ENCODE data around the gene ARNT2. TPM values are rescaled to one million over a fixed set of nuclear protein-coding genes. Genes with fewer than 3 reads are reported as not detected.

The ARNT2 gene
- total RNA-seq, 1 experiment from 2014 or later, result not detected

DNA sequence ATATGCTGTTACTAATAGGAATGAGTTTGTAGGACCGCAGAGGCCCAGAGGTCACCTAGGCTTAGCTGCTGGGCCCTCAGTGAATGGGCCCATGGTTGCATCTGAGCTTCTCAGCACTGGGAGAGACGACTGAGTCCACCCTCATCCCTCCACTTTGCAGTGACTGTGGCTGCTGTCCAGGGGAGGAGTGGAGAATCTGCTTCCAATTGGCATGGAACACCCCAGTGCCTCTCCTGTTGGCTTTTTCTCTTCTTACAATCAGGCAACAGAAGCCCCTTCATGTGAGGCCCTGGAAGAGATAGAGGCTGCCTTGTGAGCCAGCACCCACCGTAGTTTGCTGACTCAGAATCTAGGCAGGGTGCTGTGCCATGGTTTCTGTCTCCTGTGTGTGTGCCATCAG is 55.6 kb downstream of the ARNT2 start:
- DNase-seq, result no peak
- Histone ChIP-seq H3K27me3 (ENCODE audit: low read length) (no peaks in the 10 kb centered on the region), H3K4me2 (ENCODE audit: low read depth, low read length, poor library complexity, severe bottlenecking) (no peak overlapping the region), H2AFZ (ENCODE audit: low read length) (no peak overlapping the region), H3K36me3 (ENCODE audit: insufficient read depth, low read length) (no peaks in the 10 kb centered on the region), H3K9me3 (ENCODE audit: low read length) (no peaks in the 10 kb centered on the region), H3K9me2 (replicated peaks; ENCODE audit: insufficient read depth, low read length) (no peaks in the 10 kb centered on the region), H3K4me3 (ENCODE audit: low read length) (no peak overlapping the region), H3K9ac (ENCODE audit: low read length) (no peak overlapping the region), H3K4me1 (ENCODE audit: low read length) (no peaks in the 10 kb centered on the region), H4K20me1 (ENCODE audit: insufficient read depth, low read depth, low read length) (no peaks in the 10 kb centered on the region), H3K27ac (ENCODE audit: low read length) (no peak overlapping the region), H3K79me2 (ENCODE audit: low read length) (no peaks in the 10 kb centered on the region)

DNA sequence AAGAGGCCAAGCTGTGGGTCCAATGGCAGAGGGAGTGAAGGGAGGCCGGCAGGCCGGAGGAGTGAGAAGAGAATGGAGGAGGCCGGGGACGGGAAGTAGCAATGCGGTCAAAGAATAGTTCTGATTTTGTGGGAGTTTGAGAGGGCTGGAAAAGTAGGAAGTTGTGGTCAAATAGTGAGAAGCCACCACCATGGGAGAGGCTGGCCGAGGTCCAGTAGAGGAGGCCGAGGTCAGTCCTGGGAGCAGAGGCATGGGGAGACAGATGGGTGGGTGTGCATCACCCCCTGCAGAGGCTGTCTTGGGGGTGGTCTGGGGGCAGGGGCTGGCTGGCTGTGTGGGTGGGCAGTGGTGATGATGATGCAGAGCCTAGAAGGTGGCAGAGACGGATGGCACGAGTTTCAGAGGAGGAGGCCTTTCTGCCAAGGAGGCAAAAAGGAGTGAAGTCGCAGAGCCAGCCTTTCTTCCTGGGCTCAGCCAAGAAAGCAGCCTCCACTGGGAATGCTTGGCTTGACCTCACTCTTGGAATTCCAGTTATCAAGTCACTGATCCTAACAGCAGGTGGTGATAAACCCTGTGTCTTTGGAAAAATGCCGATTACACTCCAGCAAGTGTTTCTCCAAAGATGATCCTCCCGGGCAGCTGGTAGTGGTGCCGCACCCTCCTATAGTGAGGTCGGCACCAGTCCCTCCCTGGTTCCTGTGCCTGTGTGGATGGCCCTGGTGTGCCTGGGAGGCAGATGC is 57.3 kb downstream of the ARNT2 start:
- H3K4me1 ChIP-seq (ENCODE audit: low read length), result no peaks in the 10 kb centered on the region

DNA sequence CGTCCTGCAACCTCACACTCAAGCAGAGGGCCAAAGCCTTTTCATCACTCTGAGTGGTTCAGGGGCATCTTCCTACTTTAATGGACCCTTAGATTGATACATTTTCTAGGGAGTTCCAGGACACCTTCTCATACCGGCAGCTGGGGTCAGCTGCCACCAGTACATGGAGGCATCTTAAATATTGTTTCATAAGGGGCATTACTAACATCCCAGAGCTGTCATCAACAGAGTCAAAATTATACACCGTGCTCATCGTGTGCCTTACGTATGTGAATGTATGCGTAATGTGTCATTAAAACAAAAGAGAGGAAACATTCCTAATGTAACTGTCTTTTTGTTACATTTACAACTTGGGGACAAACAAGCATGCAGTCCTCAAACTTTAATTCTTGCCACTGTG is 57.9 kb downstream of the ARNT2 start:
- no peaks in the 10 kb centered on the region for H3K4me1 ChIP-seq (ENCODE audit: low read length)
- H4K20me1 ChIP-seq (ENCODE audit: insufficient read depth, low read depth, low read length), result no peaks in the 10 kb centered on the region
- no peak overlapping the region for H2AFZ ChIP-seq (ENCODE audit: low read length)
- H3K27ac ChIP-seq (ENCODE audit: low read length), result no peak overlapping the region
- H3K4me2 ChIP-seq (ENCODE audit: low read depth, low read length, poor library complexity, severe bottlenecking), result no peak overlapping the region
- no peaks in the 10 kb centered on the region for H3K9me2 ChIP-seq (replicated peaks; ENCODE audit: insufficient read depth, low read length)
- no peak overlapping the region for H3K9ac ChIP-seq (ENCODE audit: low read length)
- no peak overlapping the region for H3K4me3 ChIP-seq (ENCODE audit: low read length)
- no peaks in the 10 kb centered on the region for H3K9me3 ChIP-seq (ENCODE audit: low read length)
- no peaks in the 10 kb centered on the region for H3K79me2 ChIP-seq (ENCODE audit: low read length)
- DNase-seq, result no peak
- H3K36me3 ChIP-seq (ENCODE audit: insufficient read depth, low read length), result no peaks in the 10 kb centered on the region
- no peaks in the 10 kb centered on the region for H3K27me3 ChIP-seq (ENCODE audit: low read length)

More for the DNA sequence above, 57.3 kb downstream of the ARNT2 start:
- Histone ChIP-seq H3K36me3 (ENCODE audit: insufficient read depth, low read length) (no peaks in the 10 kb centered on the region), H3K4me3 (ENCODE audit: low read length) (no peak overlapping the region), H3K27me3 (ENCODE audit: low read length) (no peaks in the 10 kb centered on the region), H3K9ac (ENCODE audit: low read length) (no peak overlapping the region), H3K4me2 (ENCODE audit: low read depth, low read length, poor library complexity, severe bottlenecking) (no peak overlapping the region), H3K9me2 (replicated peaks; ENCODE audit: insufficient read depth, low read length) (no peaks in the 10 kb centered on the region), H3K9me3 (ENCODE audit: low read length) (no peaks in the 10 kb centered on the region), H3K79me2 (ENCODE audit: low read length) (no peaks in the 10 kb centered on the region), H3K27ac (ENCODE audit: low read length) (no peak overlapping the region), H4K20me1 (ENCODE audit: insufficient read depth, low read depth, low read length) (no peaks in the 10 kb centered on the region), H2AFZ (ENCODE audit: low read length) (no peak overlapping the region)
- no peak for DNase-seq

DNA sequence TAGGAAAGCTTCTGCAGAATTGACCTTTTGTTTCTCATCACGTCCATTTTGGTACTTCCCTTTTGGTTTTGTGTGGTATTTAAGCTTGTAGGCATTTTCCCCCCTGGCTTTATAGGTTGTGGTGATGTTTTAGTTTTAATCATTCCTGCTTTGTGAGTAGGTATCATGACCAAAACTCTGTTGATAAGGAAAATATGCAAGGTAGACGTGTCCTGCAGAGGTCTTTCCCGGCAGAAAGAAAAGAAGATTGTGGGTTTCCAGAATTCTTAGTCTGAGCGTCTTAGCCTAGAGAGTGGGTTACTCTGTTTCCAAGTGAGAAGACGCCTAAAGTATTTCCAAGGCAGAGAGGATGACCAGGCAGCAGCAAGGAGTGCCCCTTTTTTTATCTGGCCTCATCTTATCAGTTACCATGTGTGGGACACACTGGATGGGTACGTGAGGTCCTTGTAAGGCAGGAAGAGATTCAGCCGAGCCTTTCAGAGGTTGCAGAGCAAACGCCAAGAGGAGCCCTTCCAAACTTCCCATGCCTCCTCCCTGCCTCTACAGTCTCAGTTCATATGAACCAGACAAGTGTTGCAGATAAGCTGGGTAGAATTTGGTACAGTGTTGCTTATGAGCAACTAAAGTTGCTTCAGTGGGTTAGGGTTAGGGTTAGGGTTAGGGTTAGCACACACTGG is 58.8 kb downstream of the ARNT2 start:
- H4K20me1 ChIP-seq (ENCODE audit: insufficient read depth, low read depth, low read length), result no peaks in the 10 kb centered on the region
- no peaks in the 10 kb centered on the region for H3K27me3 ChIP-seq (ENCODE audit: low read length)
- no peak overlapping the region for H3K9ac ChIP-seq (ENCODE audit: low read length)
- H3K4me2 ChIP-seq (ENCODE audit: low read depth, low read length, poor library complexity, severe bottlenecking), result no peak overlapping the region
- H3K79me2 ChIP-seq (ENCODE audit: low read length), result no peaks in the 10 kb centered on the region
- H3K9me2 ChIP-seq (replicated peaks; ENCODE audit: insufficient read depth, low read length), result no peaks in the 10 kb centered on the region
- no peak overlapping the region for H2AFZ ChIP-seq (ENCODE audit: low read length)
- DNase-seq, result no peak
- H3K36me3 ChIP-seq (ENCODE audit: insufficient read depth, low read length), result no peaks in the 10 kb centered on the region
- H3K4me1 ChIP-seq (ENCODE audit: low read length), result no peaks in the 10 kb centered on the region
- H3K4me3 ChIP-seq (ENCODE audit: low read length), result no peak overlapping the region
- no peak overlapping the region for H3K27ac ChIP-seq (ENCODE audit: low read length)
- H3K9me3 ChIP-seq (ENCODE audit: low read length), result no peaks in the 10 kb centered on the region

DNA sequence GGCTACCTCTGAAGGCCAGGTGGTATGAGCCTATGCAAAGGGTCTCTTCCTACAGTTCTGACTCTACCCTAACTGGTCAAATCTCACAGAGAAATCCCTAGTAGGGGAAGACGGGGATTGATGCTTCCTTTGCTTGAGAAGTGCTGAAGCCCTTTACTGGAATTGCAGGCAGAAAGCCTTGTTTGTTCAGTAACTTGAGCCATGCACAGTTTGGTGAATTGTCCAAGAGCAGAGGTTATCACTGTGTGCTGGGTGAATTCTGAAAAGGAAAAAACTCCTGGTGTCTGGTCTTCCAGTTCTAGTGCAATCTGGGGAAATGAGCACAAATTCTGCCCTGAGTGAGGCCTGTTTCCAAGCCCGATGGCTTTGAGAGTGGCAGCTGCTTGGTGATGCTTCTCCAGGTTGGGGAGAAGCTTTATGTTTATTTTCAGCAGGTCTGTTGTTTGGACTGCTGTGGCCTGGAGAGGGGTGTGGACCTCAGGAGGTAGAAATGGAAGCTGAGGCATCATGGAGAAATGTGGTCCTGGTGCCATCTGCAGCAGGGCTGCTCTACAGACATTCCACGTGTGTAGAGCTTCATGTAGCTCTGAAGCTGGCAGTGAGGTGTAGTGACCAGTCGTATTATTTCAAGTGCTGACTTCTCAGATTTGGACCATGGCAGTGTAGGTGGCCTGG is 60.9 kb downstream of the ARNT2 start:
- no peaks in the 10 kb centered on the region for H3K36me3 ChIP-seq (ENCODE audit: insufficient read depth, low read length)
- H3K9ac ChIP-seq (ENCODE audit: low read length), result no peak overlapping the region

DNA sequence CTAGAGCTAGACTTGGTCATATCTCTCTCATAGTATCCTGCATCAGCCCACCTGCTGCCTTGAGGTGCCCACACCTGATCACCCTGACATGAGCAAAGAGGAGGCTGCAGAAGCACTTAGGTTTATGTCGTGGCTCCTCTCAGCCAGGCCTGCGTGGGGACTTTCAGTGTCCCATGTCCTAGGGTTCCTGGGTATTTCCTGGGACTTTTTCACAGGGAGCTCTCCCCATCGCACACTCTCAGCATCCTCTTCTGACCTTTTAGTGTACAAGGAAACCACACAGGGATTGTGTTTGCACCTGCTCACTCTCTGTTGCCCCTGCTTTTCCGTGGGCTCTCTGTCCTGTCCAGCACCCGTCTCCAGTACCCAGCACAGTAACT is 61.4 kb downstream of the ARNT2 start:
- H3K79me2 ChIP-seq (ENCODE audit: low read length), result no peaks in the 10 kb centered on the region
- H3K4me2 ChIP-seq (ENCODE audit: low read depth, low read length, poor library complexity, severe bottlenecking), result no peak overlapping the region
- no peak overlapping the region for H2AFZ ChIP-seq (ENCODE audit: low read length)
- no peaks in the 10 kb centered on the region for H3K9me2 ChIP-seq (replicated peaks; ENCODE audit: insufficient read depth, low read length)
- no peak for DNase-seq
- no peaks in the 10 kb centered on the region for H3K36me3 ChIP-seq (ENCODE audit: insufficient read depth, low read length)
- no peak overlapping the region for H3K4me3 ChIP-seq (ENCODE audit: low read length)
- H3K9me3 ChIP-seq (ENCODE audit: low read length), result no peaks in the 10 kb centered on the region
- H3K9ac ChIP-seq (ENCODE audit: low read length), result no peak overlapping the region
- no peaks in the 10 kb centered on the region for H3K4me1 ChIP-seq (ENCODE audit: low read length)
- H3K27ac ChIP-seq (ENCODE audit: low read length), result no peak overlapping the region
- H3K27me3 ChIP-seq (ENCODE audit: low read length), result no peaks in the 10 kb centered on the region
- no peaks in the 10 kb centered on the region for H4K20me1 ChIP-seq (ENCODE audit: insufficient read depth, low read depth, low read length)

More for the DNA sequence above, 60.9 kb downstream of the ARNT2 start:
- Histone ChIP-seq H3K27me3 (ENCODE audit: low read length) (no peaks in the 10 kb centered on the region), H3K9me3 (ENCODE audit: low read length) (no peaks in the 10 kb centered on the region), H3K79me2 (ENCODE audit: low read length) (no peaks in the 10 kb centered on the region), H3K27ac (ENCODE audit: low read length) (no peak overlapping the region), H3K4me3 (ENCODE audit: low read length) (no peak overlapping the region), H3K4me2 (ENCODE audit: low read depth, low read length, poor library complexity, severe bottlenecking) (no peak overlapping the region), H3K9me2 (replicated peaks; ENCODE audit: insufficient read depth, low read length) (no peaks in the 10 kb centered on the region), H2AFZ (ENCODE audit: low read length) (no peak overlapping the region), H4K20me1 (ENCODE audit: insufficient read depth, low read depth, low read length) (no peaks in the 10 kb centered on the region), H3K4me1 (ENCODE audit: low read length) (no peaks in the 10 kb centered on the region)
- DNase-seq, result no peak

DNA sequence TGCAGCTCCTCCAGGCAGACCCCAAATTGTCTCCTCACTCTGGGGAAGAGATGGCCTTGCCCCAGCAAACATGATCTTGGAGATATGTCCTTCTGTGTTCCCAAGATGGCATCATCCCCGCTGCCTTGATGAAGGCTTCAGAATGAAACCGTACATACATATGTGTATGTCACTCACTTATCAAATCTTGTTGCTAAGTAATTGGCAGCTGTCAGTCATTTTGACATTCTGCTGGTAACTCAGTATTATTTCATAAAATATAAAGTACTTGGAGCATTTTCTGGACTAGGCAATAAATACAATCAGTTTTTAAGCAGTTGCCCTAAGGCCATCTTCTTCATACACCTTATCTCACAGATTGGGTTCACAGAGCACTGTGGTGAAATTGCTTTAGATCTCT is 62.4 kb downstream of the ARNT2 start:
- Histone ChIP-seq H3K4me1 (ENCODE audit: low read length) (no peaks in the 10 kb centered on the region), H3K36me3 (ENCODE audit: insufficient read depth, low read length) (no peaks in the 10 kb centered on the region)

DNA sequence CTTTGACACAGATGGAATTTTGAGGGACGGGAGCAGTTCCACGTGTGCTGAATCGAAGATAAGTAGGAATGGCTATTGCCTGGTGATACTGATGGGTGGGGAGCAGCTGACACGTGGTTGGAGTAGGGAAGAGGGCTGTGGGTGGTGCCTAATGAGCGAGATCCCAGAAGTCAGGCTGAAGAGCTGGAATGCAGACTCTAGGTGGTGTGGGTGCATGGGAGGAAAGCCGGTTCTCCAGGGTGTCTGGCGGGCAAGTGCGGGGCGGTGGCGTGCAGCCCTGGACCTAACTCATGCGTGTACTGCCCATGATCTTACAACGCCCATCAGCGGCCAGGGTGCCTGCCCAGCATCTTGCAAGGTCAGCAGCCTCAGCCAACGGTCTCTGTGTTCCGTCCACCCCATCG is 63.1 kb downstream of the ARNT2 start:
- no peak overlapping the region for H3K9ac ChIP-seq (ENCODE audit: low read length)
- no peaks in the 10 kb centered on the region for H3K9me3 ChIP-seq (ENCODE audit: low read length)
- H3K36me3 ChIP-seq (ENCODE audit: insufficient read depth, low read length), result no peaks in the 10 kb centered on the region
- no peaks in the 10 kb centered on the region for H3K9me2 ChIP-seq (replicated peaks; ENCODE audit: insufficient read depth, low read length)
- H3K27me3 ChIP-seq (ENCODE audit: low read length), result no peaks in the 10 kb centered on the region
- no peak overlapping the region for H2AFZ ChIP-seq (ENCODE audit: low read length)
- H3K27ac ChIP-seq (ENCODE audit: low read length), result no peak overlapping the region
- no peak overlapping the region for H3K4me2 ChIP-seq (ENCODE audit: low read depth, low read length, poor library complexity, severe bottlenecking)
- no peaks in the 10 kb centered on the region for H4K20me1 ChIP-seq (ENCODE audit: insufficient read depth, low read depth, low read length)
- DNase-seq, result no peak
- H3K4me1 ChIP-seq (ENCODE audit: low read length), result no peaks in the 10 kb centered on the region
- H3K79me2 ChIP-seq (ENCODE audit: low read length), result no peaks in the 10 kb centered on the region
- no peak overlapping the region for H3K4me3 ChIP-seq (ENCODE audit: low read length)

More for the DNA sequence above, 62.4 kb downstream of the ARNT2 start:
- no peak overlapping the region for H3K4me2 ChIP-seq (ENCODE audit: low read depth, low read length, poor library complexity, severe bottlenecking)
- no peaks in the 10 kb centered on the region for H4K20me1 ChIP-seq (ENCODE audit: insufficient read depth, low read depth, low read length)
- DNase-seq, result no peak
- no peak overlapping the region for H3K4me3 ChIP-seq (ENCODE audit: low read length)
- H3K27ac ChIP-seq (ENCODE audit: low read length), result no peak overlapping the region
- no peak overlapping the region for H2AFZ ChIP-seq (ENCODE audit: low read length)
- no peaks in the 10 kb centered on the region for H3K79me2 ChIP-seq (ENCODE audit: low read length)
- no peaks in the 10 kb centered on the region for H3K9me2 ChIP-seq (replicated peaks; ENCODE audit: insufficient read depth, low read length)
- no peak overlapping the region for H3K9ac ChIP-seq (ENCODE audit: low read length)
- no peaks in the 10 kb centered on the region for H3K9me3 ChIP-seq (ENCODE audit: low read length)
- no peaks in the 10 kb centered on the region for H3K27me3 ChIP-seq (ENCODE audit: low read length)

Measured in Karpas-422 (cell line).